ENCODE data around the gene OR7A10. TPM values are rescaled to one million over a fixed set of nuclear protein-coding genes. Genes with fewer than 3 reads are reported as not detected.

Gene OR7A10
- not detected in 2 replicates for total RNA-seq

DNA sequence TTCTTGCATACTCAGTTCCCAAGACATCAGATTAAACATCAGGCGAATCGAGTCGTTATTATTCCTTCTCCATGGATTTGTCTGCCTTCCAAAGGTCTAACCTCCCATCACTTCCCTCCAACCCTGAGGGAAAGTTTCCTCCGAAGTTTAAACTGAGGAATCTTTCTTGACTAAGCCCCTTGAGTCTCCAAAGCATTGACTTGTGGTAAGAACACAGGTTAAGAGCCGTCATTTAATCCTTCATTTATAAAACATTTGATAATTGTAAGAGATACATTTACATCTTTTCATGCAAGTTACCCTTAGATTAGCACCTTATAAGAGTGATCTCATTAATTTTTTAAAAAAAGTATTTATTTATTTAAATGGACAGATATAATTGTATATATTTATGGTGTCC is at the start of gene OR7A10:
TSS of gene OR7A10 (minus strand) at position 101 of the 400 bp plus-strand sequence. CDS start 7,045 bp downstream, outside the sequence.

DNA sequence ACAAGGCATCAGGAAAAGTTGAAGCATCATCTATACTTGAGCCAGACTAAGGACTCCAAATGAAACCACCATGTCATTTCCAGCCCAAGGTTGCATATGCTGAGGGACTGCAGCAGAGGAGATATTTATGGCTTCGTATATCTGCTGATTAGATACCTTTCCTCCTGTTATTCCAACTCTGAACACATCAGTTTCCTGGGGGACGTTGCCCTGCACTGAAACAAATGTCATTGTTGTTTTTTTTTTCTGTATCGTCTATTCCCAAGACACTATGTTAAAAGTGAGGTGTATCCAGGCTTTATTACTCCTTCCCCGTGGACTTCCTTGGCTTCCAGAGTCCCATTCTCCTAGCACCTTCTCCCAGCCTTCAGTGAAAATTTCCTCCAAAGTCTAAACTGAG is 37.3 kb upstream of the OR7A10 start, which contains the start of gene OR7A17:
TSS of gene OR7A17 (minus strand) at position 101 of the 400 bp plus-strand sequence. CDS start 4,777 bp downstream, outside the sequence.

DNA sequence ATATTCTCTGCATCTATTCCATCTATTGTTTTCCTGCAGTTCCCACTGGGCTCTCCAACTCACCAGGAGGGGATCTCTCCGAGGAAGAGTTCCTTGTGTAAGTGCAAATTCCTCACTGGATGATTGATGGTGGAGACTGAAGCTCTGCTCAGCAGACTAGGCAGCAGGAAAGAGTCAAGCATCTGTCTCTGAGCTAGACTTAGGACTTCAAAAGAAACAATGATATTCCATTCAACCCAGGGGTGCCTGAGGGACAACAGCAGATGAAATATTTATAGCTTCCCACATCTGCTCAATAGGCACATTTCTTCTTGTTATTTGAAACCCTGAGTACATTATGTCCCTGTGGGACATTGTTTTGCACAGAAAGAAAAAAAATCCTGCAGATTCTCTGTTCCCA is 13.7 kb downstream of the OR7A10 start, which contains the start of the genes OR7A5 and OR7C1:
TSS of gene OR7A5 (minus strand) at position 175 of the 400 bp plus-strand sequence. CDS start 6,944 bp downstream, outside the sequence.
TSS of gene OR7C1 (minus strand) at position 175 of the 400 bp plus-strand sequence. CDS start 35,049 bp downstream, outside the sequence.

Other genes starting within 250 kb of the OR7A10 start
- gene ADGRE3, start 174.1 kb downstream of the OR7A10 start, total RNA-seq = not detected in 2 replicates
- 7.6 and 11.7 TPM in 2 replicates for gene ZNF333, start 158.9 kb downstream of the OR7A10 start, total RNA-seq
- 1.3 and 1.7 TPM in 2 replicates for gene ADGRE2, start 70.4 kb downstream of the OR7A10 start, total RNA-seq
- not detected in 2 replicates for gene OR7A5, start 13.7 kb downstream of the OR7A10 start, total RNA-seq
- gene OR7C1, start 13.7 kb downstream of the OR7A10 start, total RNA-seq = not detected in 2 replicates
- gene OR7A17, start 37.2 kb upstream of the OR7A10 start, total RNA-seq = not detected in 2 replicates
- not detected in 2 replicates for gene OR7C2, start 92.6 kb upstream of the OR7A10 start, total RNA-seq
- not detected in 2 replicates for gene SLC1A6, start 130.9 kb upstream of the OR7A10 start, total RNA-seq
- not detected in 2 replicates for gene CASP14, start 200.6 kb upstream of the OR7A10 start, total RNA-seq
- gene OR1I1, start 233.3 kb upstream of the OR7A10 start, total RNA-seq = not detected in 2 replicates